HL-60 (cell line): Measurements from ENCODE around the gene AKR1C2.
"Not testable (repeated sequence)": the region's sequence is repeated elsewhere in the genome, so short reads cannot be mapped to it uniquely, and the experiment has no call there.

Experiments
- DNase-seq, 2 experiments: peaks; one replicate each; pipeline ENCODE4 v3.0.0-alpha.2; 2010 to 2020; ENCODE audit warnings: low read depth in 1 of 2, low spot score in 1 of 2
- H3K27ac ChIP-seq: fragments of 250-450 bp; sonication (Bioruptor Pico); replicated peaks from 2 replicates; pipeline ENCODE4 v1.5.1; 2020; ENCODE audit warnings: mild to moderate bottlenecking, moderate library complexity
- H3K27me3 ChIP-seq: fragments of 250-450 bp; sonication (Bioruptor Pico); 2 replicates; pipeline ENCODE4 v1.5.1; 2021; ENCODE audit warnings: mild to moderate bottlenecking, moderate library complexity; ENCODE audit not compliant: insufficient read depth, poor library complexity, severe bottlenecking
- H3K4me3 ChIP-seq: replicated peaks from 2 replicates; pipeline ENCODE4 v1.5.1; 2011; ENCODE audit warnings: mild to moderate bottlenecking, control low read depth, low read length; ENCODE audit not compliant: insufficient read depth
- CTCF ChIP-seq: IDR thresholded peaks from one replicate; pipeline ENCODE4 v1.5.1; 2011; ENCODE audit warnings: low read length, control low read depth, inconsistent platforms; ENCODE audit not compliant: insufficient read depth
- GABPA ChIP-seq: IDR thresholded peaks from 2 replicates; pipeline ENCODE4 v1.6.1; 2012; ENCODE audit warnings: low read depth
- POLR2AphosphoS5 ChIP-seq: IDR thresholded peaks from 2 replicates; pipeline ENCODE4 v1.6.1; 2012; ENCODE audit warnings: low read depth
- SPI1 ChIP-seq: IDR thresholded peaks from 2 replicates; pipeline ENCODE4 v1.6.1; 2012; ENCODE audit warnings: low read depth, mild to moderate bottlenecking, borderline replicate concordance
- TF ChIP-seq, protein P1 (sequence below): IDR thresholded peaks from 2 replicates; pipeline ENCODE4 v1.6.1; 2012; ENCODE audit warnings: low read depth; ENCODE audit not compliant: insufficient replicate concordance

AKR1C2 gene

GRCh38 chr10:5014200-5014910 is 10.7 kb upstream of the AKR1C2 start:
- H3K27me3 ChIP-seq, DNase-seq, H3K4me3 ChIP-seq, H3K27ac ChIP-seq: not testable (repeated sequence)

- TF ChIP-seq, protein P1, sequence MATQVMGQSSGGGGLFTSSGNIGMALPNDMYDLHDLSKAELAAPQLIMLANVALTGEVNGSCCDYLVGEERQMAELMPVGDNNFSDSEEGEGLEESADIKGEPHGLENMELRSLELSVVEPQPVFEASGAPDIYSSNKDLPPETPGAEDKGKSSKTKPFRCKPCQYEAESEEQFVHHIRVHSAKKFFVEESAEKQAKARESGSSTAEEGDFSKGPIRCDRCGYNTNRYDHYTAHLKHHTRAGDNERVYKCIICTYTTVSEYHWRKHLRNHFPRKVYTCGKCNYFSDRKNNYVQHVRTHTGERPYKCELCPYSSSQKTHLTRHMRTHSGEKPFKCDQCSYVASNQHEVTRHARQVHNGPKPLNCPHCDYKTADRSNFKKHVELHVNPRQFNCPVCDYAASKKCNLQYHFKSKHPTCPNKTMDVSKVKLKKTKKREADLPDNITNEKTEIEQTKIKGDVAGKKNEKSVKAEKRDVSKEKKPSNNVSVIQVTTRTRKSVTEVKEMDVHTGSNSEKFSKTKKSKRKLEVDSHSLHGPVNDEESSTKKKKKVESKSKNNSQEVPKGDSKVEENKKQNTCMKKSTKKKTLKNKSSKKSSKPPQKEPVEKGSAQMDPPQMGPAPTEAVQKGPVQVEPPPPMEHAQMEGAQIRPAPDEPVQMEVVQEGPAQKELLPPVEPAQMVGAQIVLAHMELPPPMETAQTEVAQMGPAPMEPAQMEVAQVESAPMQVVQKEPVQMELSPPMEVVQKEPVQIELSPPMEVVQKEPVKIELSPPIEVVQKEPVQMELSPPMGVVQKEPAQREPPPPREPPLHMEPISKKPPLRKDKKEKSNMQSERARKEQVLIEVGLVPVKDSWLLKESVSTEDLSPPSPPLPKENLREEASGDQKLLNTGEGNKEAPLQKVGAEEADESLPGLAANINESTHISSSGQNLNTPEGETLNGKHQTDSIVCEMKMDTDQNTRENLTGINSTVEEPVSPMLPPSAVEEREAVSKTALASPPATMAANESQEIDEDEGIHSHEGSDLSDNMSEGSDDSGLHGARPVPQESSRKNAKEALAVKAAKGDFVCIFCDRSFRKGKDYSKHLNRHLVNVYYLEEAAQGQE: no peak
- TF ChIP-seq POLR2AphosphoS5: no peak
- TF ChIP-seq CTCF: no peak
- no peak for TF ChIP-seq SPI1
- no peak for TF ChIP-seq GABPA
- H3K4me3 ChIP-seq: no peak overlapping the region
- no peak for DNase-seq
Observed at GRCh38 chr10:5013385-5013784, 9.7 kb upstream of the AKR1C2 start.

DNA sequence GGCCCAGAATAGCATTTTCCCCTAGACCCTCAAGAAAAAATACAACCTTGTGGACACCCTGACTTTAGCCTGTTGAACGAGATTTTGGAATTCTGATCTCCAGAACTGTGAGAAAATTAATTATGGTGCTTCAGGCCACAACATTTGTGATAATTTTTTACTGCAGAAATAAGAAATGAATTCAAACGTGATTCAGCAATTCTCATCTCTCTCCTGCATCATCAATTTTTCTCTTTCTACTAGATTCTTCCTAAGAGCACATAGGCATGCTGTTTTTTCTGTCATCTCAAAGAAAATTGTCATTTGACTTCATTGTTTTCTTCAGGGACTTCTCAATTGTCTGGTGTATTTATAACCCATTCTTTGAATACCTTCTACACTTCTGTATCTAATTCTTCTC is 8.9 kb upstream of the AKR1C2 start:
- TF ChIP-seq CTCF: no peak
- Histone ChIP-seq H3K27me3 (no peaks in the 10 kb centered on the region), H3K4me3 (no peak overlapping the region), H3K27ac (no peak overlapping the region)
- no peak for DNase-seq

More at GRCh38 chr10:5013385-5013784, 9.7 kb upstream of the AKR1C2 start:
- H3K27me3 ChIP-seq: no peaks in the 10 kb centered on the region
- no peak overlapping the region for H3K27ac ChIP-seq

DNA sequence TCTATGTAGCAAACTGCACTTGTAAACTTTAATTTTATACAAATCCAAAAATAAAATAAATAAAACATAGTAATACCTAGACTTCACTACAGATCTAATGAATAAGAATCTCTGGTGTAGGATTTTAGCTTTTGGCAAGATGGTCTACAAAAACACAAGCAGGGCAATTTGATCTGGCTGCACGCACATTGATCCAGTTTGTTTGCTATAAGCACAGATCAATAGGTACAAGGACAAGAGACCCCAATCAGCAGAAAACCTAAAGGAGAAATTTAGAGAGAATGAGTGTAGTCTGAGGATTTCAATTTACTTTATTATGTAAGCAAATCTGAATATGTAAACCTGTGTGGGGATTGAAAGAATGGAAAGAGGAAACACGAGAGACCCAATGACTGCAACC is 7.7 kb upstream of the AKR1C2 start:
- DNase-seq, H3K27me3 ChIP-seq, H3K4me3 ChIP-seq, H3K27ac ChIP-seq: not testable (repeated sequence)

DNA sequence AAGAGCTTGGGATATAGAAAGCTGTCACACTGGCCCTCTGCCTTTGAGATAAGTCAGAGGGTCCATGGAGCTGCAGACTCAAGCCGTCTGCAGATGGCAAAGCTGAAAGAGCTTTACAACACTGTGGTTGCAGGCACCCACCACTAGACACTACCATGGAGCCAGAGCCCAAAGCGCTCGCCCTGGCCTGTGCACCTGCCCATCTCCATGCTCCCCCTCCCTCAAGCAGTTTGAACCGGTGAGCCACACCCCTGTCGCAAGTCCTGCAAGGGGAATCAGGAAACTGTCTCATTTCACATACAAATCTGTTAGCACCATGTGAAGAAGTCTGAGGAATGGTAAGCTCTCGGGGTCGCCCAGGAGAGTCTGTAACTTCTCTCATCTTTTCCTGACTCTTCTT is 6.4 kb upstream of the AKR1C2 start:
- H3K27ac ChIP-seq, DNase-seq, H3K4me3 ChIP-seq, H3K27me3 ChIP-seq: not testable (repeated sequence)

GRCh38 chr10:5008857-5009548 is 5.3 kb upstream of the AKR1C2 start:
- not testable (repeated sequence) for H3K27me3 ChIP-seq, DNase-seq, H3K27ac ChIP-seq, H3K4me3 ChIP-seq

- not testable (repeated sequence) for H3K27me3 ChIP-seq, H3K27ac ChIP-seq, DNase-seq, H3K4me3 ChIP-seq
Observed at GRCh38 chr10:5004501-5004900, 844 bp upstream of the AKR1C2 start.

GRCh38 chr10:5004030-5004385 is 351 bp upstream of the AKR1C2 start:
- not testable (repeated sequence) for DNase-seq, H3K27me3 ChIP-seq, H3K27ac ChIP-seq, H3K4me3 ChIP-seq
